ENCODE results near the gene CD81. TPM values are rescaled to one million over a fixed set of nuclear protein-coding genes. Genes with fewer than 3 reads are reported as not detected.
A peak's percentile ranks its signal among the peaks of the same experiment; 100 is the strongest.

Gene CD81
- total and polyA plus RNA-seq, 7 donors, result 75.9 to 155 (median 112) TPM

DNA sequence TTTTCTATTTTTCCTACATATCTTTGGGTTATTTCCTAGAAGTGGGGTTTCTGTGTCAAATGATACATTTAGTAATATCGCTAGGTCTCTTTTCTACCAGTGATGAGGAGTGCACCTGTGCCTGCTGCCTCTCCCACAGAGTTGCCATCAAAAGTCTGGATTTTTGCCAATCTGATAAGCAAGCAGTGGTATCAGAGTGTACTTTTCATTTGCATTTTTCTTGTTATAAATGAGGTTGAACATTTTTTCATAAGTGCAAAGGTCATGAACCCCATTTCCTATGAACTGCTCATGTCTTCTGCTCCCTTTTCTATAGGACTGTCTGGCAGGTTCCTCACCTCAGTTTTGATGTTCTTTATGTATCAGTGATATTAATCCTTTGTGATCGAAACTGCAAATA lies 65.5 kb downstream of the CD81 start:
- H3K27me3 ChIP-seq (ENCODE audit: insufficient read depth in 3 of 3, low read length in 2 of 3), result peaks cover 0 to 48% (median 18%) of the 10 kb centered on the region in 3 donors
- 90 to 95% (median 93%) methylated on average over 2 of the region's 2 CpGs for WGBS, 3 donors

GRCh38 chr11:2443406-2443805 lies 66.3 kb downstream of the CD81 start:
- intact Hi-C loops (cut with DNase I), result no loop called here
- ATAC-seq, result no peak
- WGBS, 3 donors, result 41 to 59% (median 46%) methylated on average over 11 of the region's 11 CpGs
- no peak for TF ChIP-seq CTCF (IDR thresholded peaks at IDR 0.05)
- Histone ChIP-seq H3K4me1 (no peaks in the 10 kb centered on the region), H3K27me3 (ENCODE audit: insufficient read depth in 3 of 3, low read length in 2 of 3) (peaks cover 0 to 55% (median 17%) of the 10 kb centered on the region in 3 donors), H3K27ac (no peak overlapping the region), H3K4me3 (no peak overlapping the region), H3K9me3 (no peaks in the 10 kb centered on the region), H3K36me3 (ENCODE audit: insufficient read depth in 1 of 2, low read depth in 1 of 2) (no peaks in the 10 kb centered on the region)
- peak; percentile 2 to 10 for DNase-seq

More for the DNA sequence above, 65.5 kb downstream of the CD81 start:
- Histone ChIP-seq H3K27ac (no peak overlapping the region), H3K4me1 (no peaks in the 10 kb centered on the region), H3K36me3 (ENCODE audit: insufficient read depth in 1 of 2, low read depth in 1 of 2) (no peaks in the 10 kb centered on the region), H3K9me3 (no peaks in the 10 kb centered on the region), H3K4me3 (no peak overlapping the region)
- intact Hi-C loops (cut with DNase I), result no loop called here
- no peak for TF ChIP-seq CTCF (IDR thresholded peaks at IDR 0.05)
- ATAC-seq (no peak), DNase-seq (no peak)

DNA sequence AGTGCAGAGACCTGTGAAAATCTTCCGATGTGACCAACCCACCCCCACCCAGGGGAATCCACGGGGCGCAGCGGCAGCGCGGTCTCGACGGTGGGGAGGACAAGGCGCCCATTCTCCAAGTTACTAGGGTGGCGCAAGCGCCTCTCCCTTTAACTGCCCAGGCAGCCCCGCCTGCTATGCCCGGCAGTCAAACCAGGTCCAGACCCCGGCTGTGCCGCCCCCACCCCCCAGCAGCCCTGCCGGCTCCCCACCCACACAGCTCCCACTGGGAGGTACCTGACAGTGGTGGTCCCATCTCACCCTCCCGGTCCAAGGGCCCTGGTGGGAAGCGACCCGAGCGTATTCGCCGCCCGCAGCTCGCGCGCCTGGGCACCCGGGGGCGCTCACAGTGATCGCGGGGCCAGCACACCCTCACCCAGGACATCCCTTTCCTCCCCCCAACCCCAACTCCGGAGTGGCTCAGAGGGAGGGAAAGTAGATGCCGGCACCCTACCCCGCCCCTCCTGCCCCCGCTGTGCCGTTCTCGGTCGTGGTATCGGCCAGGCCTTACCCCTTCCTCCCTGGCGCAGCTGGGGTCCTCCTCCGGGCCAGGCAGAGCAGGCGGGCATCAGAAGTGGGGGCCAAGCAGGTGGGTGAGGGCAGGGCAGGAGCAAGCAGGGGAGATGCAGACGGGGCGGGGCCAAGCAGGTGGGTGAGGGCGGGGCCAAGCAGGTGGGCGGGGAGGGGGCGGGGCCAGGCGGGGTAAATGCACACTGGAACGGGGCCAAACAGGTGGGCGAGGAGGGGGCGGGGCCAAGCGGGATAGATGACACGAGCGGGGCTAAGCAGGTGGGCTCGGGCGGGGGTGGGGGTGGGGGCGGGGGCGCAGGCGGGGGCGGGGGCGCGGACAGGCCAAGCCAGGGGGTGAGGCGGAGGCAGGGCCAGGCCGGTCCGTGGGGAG lies 67.0 kb downstream of the CD81 start, which contains the start of gene TRPM5:
TRPM5 (minus strand) TSS at position 634 of the 940 bp plus-strand sequence. CDS start 21,478 bp downstream, outside the sequence.
- Histone ChIP-seq H3K27ac (no peak within 1 kb of the TSS), H3K4me3 (peak within 1 kb of the TSS; percentile 38), H3K4me1 (no peaks in the 10 kb centered on the region), H3K36me3 (ENCODE audit: insufficient read depth in 1 of 2, low read depth in 1 of 2) (no peaks in the 10 kb centered on the region), H3K9me3 (no peaks in the 10 kb centered on the region), H3K27me3 (ENCODE audit: insufficient read depth in 3 of 3, low read length in 2 of 3) (peaks cover 0 to 59% (median 18%) of the 10 kb centered on the region in 3 donors)
- DNase-seq, result peak; percentile 28 to 61
- ATAC-seq, result peak in 1 of 4 donors; percentile 22
- 5 to 8% (median 7%) methylated on average over 37 to 64 of the region's 64 CpGs for WGBS, 3 donors
- intact Hi-C loops (cut with DNase I), result no loop called here
- TF ChIP-seq CTCF (IDR thresholded peaks at IDR 0.05), result no peak

- intact Hi-C loops (cut with DNase I), result no loop called here
These were observed 68.0 kb downstream of the CD81 start, which contains the start of gene KCNQ1 for GRCh38 chr11:2444821-2445745. KCNQ1 (plus strand) TSS chr11:2445008; CDS start chr11:2445099, 91 bp downstream.

More at GRCh38 chr11:2444821-2445745, 68.0 kb downstream of the CD81 start, which contains the start of gene KCNQ1:
- DNase-seq (peak; percentile 44 to 61), ATAC-seq (peak; percentile 37 to 78 (median 70))
- H3K36me3 ChIP-seq (ENCODE audit: insufficient read depth in 1 of 2, low read depth in 1 of 2), result no peaks in the 10 kb centered on the region
- H3K4me1 ChIP-seq, result no peaks in the 10 kb centered on the region
- no peak for TF ChIP-seq CTCF (IDR thresholded peaks at IDR 0.05)
- H3K9me3 ChIP-seq, result no peaks in the 10 kb centered on the region
- WGBS, 3 donors, result 4 to 8% (median 6%) methylated on average over 49 to 112 of the region's 116 CpGs
- peak within 1 kb of the TSS; percentile 38 for H3K4me3 ChIP-seq
- peaks cover 0 to 63% (median 22%) of the 10 kb centered on the region in 3 donors for H3K27me3 ChIP-seq (ENCODE audit: insufficient read depth in 3 of 3, low read length in 2 of 3)
- H3K27ac ChIP-seq, result no peak within 1 kb of the TSS
